ENCODE measurements around the gene GLS. TPM values are rescaled to one million over a fixed set of nuclear protein-coding genes. Genes with fewer than 3 reads are reported as not detected.

GLS gene
- total RNA-seq, 3 donors from 2014 or later (not counting 1 experiment from before 2014, with no cell fraction given) = 279 to 322 (median 285) TPM

GRCh38 chr2:190842606-190843104, 38.0 kb upstream of the GLS start:
- H3K4me1 Mint-ChIP-seq = no peaks in the 10 kb centered on the region
- no peaks in the 10 kb centered on the region for H3K9me3 Mint-ChIP-seq
- WGBS (ENCODE audit: insufficient coverage) = 92% methylated on average over 1 of the region's 1 CpG
- no peaks in the 10 kb centered on the region for H3K4me1 ChIP-seq (ENCODE audit: control insufficient read depth, insufficient read depth, low read length)
- no peak overlapping the region for H3K27ac Mint-ChIP-seq
- H3K27ac ChIP-seq (ENCODE audit: low read length) = no peak overlapping the region
- no peak overlapping the region for H3K4me3 ChIP-seq (ENCODE audit: low read length)
- H3K36me3 ChIP-seq (ENCODE audit: control insufficient read depth, insufficient read depth, low read length) = no peaks in the 10 kb centered on the region
- no peak overlapping the region for H3K4me3 Mint-ChIP-seq
- H3K9me3 ChIP-seq (ENCODE audit: control insufficient read depth, insufficient read depth, low read length) = no peaks in the 10 kb centered on the region
- no peaks in the 10 kb centered on the region for H3K27me3 Mint-ChIP-seq (ENCODE audit: low read depth in 2 of 2)
- ATAC-seq (no peak), DNase-seq (no peak)
- intact Hi-C loops (cut with micrococcal nuclease) = no loop called here
- no peaks in the 10 kb centered on the region for H3K27me3 ChIP-seq (ENCODE audit: control insufficient read depth, insufficient read depth, low read length)
- H3K36me3 Mint-ChIP-seq = no peaks in the 10 kb centered on the region
- TF ChIP-seq CTCF (IDR thresholded peaks at IDR 0.05) = no peak

- H3K27me3 Mint-ChIP-seq (ENCODE audit: low read depth in 2 of 2) = no peaks in the 10 kb centered on the region
- Histone ChIP-seq H3K4me1 (ENCODE audit: control insufficient read depth, insufficient read depth, low read length) (no peaks in the 10 kb centered on the region), H3K27me3 (ENCODE audit: control insufficient read depth, insufficient read depth, low read length) (no peaks in the 10 kb centered on the region), H3K27ac (ENCODE audit: low read length) (no peak overlapping the region), H3K36me3 (ENCODE audit: control insufficient read depth, insufficient read depth, low read length) (no peaks in the 10 kb centered on the region), H3K9me3 (ENCODE audit: control insufficient read depth, insufficient read depth, low read length) (no peaks in the 10 kb centered on the region), H3K4me3 (ENCODE audit: low read length) (no peak overlapping the region)
- WGBS (ENCODE audit: insufficient coverage) = 73% methylated on average over 3 of the region's 3 CpGs
- no peak for TF ChIP-seq CTCF (IDR thresholded peaks at IDR 0.05)
- H3K36me3 Mint-ChIP-seq = no peaks in the 10 kb centered on the region
- H3K9me3 Mint-ChIP-seq = no peaks in the 10 kb centered on the region
- H3K4me1 Mint-ChIP-seq = no peaks in the 10 kb centered on the region
- H3K27ac Mint-ChIP-seq = no peak overlapping the region
- no peak overlapping the region for H3K4me3 Mint-ChIP-seq
- no peak for DNase-seq
- no peak for ATAC-seq
- intact Hi-C loops (cut with micrococcal nuclease) = no loop called here
These were observed 36.5 kb upstream of the GLS start for GRCh38 chr2:190843890-190844699.

GRCh38 chr2:190844700-190845401, 35.8 kb upstream of the GLS start:
- Mint-ChIP-seq H3K36me3 (no peaks in the 10 kb centered on the region), H3K27ac (no peak overlapping the region), H3K9me3 (no peaks in the 10 kb centered on the region), H3K4me1 (no peaks in the 10 kb centered on the region), H3K27me3 (ENCODE audit: low read depth in 2 of 2) (no peaks in the 10 kb centered on the region), H3K4me3 (no peak overlapping the region)
- no peak for TF ChIP-seq CTCF (IDR thresholded peaks at IDR 0.05)
- Histone ChIP-seq H3K4me1 (ENCODE audit: control insufficient read depth, insufficient read depth, low read length) (no peaks in the 10 kb centered on the region), H3K9me3 (ENCODE audit: control insufficient read depth, insufficient read depth, low read length) (no peaks in the 10 kb centered on the region), H3K36me3 (ENCODE audit: control insufficient read depth, insufficient read depth, low read length) (no peaks in the 10 kb centered on the region), H3K27me3 (ENCODE audit: control insufficient read depth, insufficient read depth, low read length) (no peaks in the 10 kb centered on the region), H3K27ac (ENCODE audit: low read length) (no peak overlapping the region), H3K4me3 (ENCODE audit: low read length) (no peak overlapping the region)
- ATAC-seq (no peak), DNase-seq (no peak)
- WGBS (ENCODE audit: insufficient coverage) = 96% methylated on average over 3 of the region's 4 CpGs
- intact Hi-C loops (cut with micrococcal nuclease) = no loop called here
